Mesenchymal stem cell (in vitro differentiated cells and primary cell): ENCODE data around the gene FAM200B.

Experiments
- DNase-seq: peaks from one replicate; pipeline ENCODE4 v3.0.0-alpha.2; 2013
- H2AFZ ChIP-seq: one replicate; pipeline ENCODE4 v1.6.1; 2013; ENCODE audit warnings: low read depth, mild to moderate bottlenecking, control low read depth, inconsistent platforms, low read length, moderate library complexity
- H2AK5ac ChIP-seq: 2 replicates; pipeline ENCODE4 v1.6.1; 2013; ENCODE audit warnings: low read length, moderate library complexity, mild to moderate bottlenecking, inconsistent platforms; ENCODE audit not compliant: severe bottlenecking
- H2BK120ac ChIP-seq: one replicate; pipeline ENCODE4 v1.6.1; 2013; ENCODE audit warnings: low read depth, mild to moderate bottlenecking, inconsistent platforms, low read length, moderate library complexity
- H2BK12ac ChIP-seq, 2 experiments: one replicate each; pipeline ENCODE4 v1.6.1; 2013; ENCODE audit warnings: inconsistent platforms in 2 of 2, low read length in 2 of 2, mild to moderate bottlenecking in 2 of 2, moderate library complexity in 2 of 2, control low read depth in 1 of 2
- H2BK15ac ChIP-seq: one replicate; pipeline ENCODE4 v1.6.1; 2013; ENCODE audit warnings: mild to moderate bottlenecking, low read depth, inconsistent platforms; ENCODE audit not compliant: poor library complexity, severe bottlenecking
- H2BK5ac ChIP-seq: 2 replicates; pipeline ENCODE4 v1.6.1; 2013; ENCODE audit warnings: low read depth, mild to moderate bottlenecking, low read length, control low read depth, inconsistent platforms; ENCODE audit not compliant: poor library complexity, severe bottlenecking
- H3K14ac ChIP-seq, 2 experiments: one replicate each; pipeline ENCODE4 v1.6.1; 2013; ENCODE audit warnings: inconsistent platforms in 2 of 2, low read length in 2 of 2, control low read depth in 1 of 2, mild to moderate bottlenecking in 1 of 2, moderate library complexity in 1 of 2
- H3K18ac ChIP-seq, 2 experiments: one replicate each; pipeline ENCODE4 v1.6.1; 2013; ENCODE audit warnings: inconsistent platforms in 2 of 2, low read length in 2 of 2, control low read depth in 1 of 2, low read depth in 1 of 2, mild to moderate bottlenecking in 1 of 2
- H3K23ac ChIP-seq, 2 experiments: one replicate each; pipeline ENCODE4 v1.6.1; 2013; ENCODE audit warnings: inconsistent platforms in 2 of 2, low read length in 2 of 2, mild to moderate bottlenecking in 2 of 2, moderate library complexity in 2 of 2, control low read depth in 1 of 2
- H3K27ac ChIP-seq: 2 replicates; pipeline ENCODE4 v1.5.1; 2013; ENCODE audit warnings: mild to moderate bottlenecking, moderate library complexity, low read length, control low read depth, inconsistent platforms; ENCODE audit not compliant: poor library complexity, severe bottlenecking
- H3K27me3 ChIP-seq, 2 experiments: 2 replicates each; pipeline versions ENCODE4 v1.6.1 to v1.7.0; 2013; ENCODE audit warnings: low read length in 2 of 2, mild to moderate bottlenecking in 2 of 2, moderate library complexity in 2 of 2, control low read depth in 1 of 2, inconsistent platforms in 1 of 2; ENCODE audit not compliant: control insufficient read depth in 1 of 2, insufficient read depth in 1 of 2
- H3K36me3 ChIP-seq, 2 experiments: 2 replicates each; pipeline versions ENCODE4 v1.6.1 to v1.7.0; 2013; ENCODE audit warnings: low read length in 2 of 2, control low read depth in 1 of 2, inconsistent platforms in 1 of 2, low read depth in 1 of 2, mild to moderate bottlenecking in 1 of 2; ENCODE audit not compliant: insufficient read depth in 2 of 2, control insufficient read depth in 1 of 2
- H3K4ac ChIP-seq, 2 experiments: one replicate each; pipeline ENCODE4 v1.6.1; 2013; ENCODE audit warnings: inconsistent platforms in 2 of 2, low read length in 2 of 2, mild to moderate bottlenecking in 2 of 2, moderate library complexity in 2 of 2, control low read depth in 1 of 2, low read depth in 1 of 2
- H3K4me1 ChIP-seq: 2 replicates; pipeline ENCODE4 v1.6.1; 2013; ENCODE audit warnings: low read depth, low read length, control low read depth; ENCODE audit not compliant: control insufficient read depth, insufficient read depth
- H3K4me2 ChIP-seq: 2 replicates; pipeline ENCODE4 v1.6.1; 2013; ENCODE audit warnings: low read length, mild to moderate bottlenecking, inconsistent platforms; ENCODE audit not compliant: poor library complexity, severe bottlenecking
- H3K4me3 ChIP-seq, 2 experiments: 2 replicates each; pipeline versions ENCODE4 v1.5.1 to v1.7.0; 2013; ENCODE audit warnings: low read length in 2 of 2, mild to moderate bottlenecking in 2 of 2, control low read depth in 1 of 2, low read depth in 1 of 2; ENCODE audit not compliant: insufficient read depth in 1 of 2
- H3K79me1 ChIP-seq: replicated peaks from 2 replicates; pipeline ENCODE4 v1.6.1; 2013; ENCODE audit warnings: mild to moderate bottlenecking, control low read depth, low read length, inconsistent platforms; ENCODE audit not compliant: poor library complexity, severe bottlenecking
- H3K9ac ChIP-seq: 2 replicates; pipeline ENCODE4 v1.7.0; 2013; ENCODE audit warnings: mild to moderate bottlenecking, low read length, moderate library complexity
- H3K9me3 ChIP-seq: 2 replicates; pipeline ENCODE4 v1.7.0; 2013; ENCODE audit warnings: mild to moderate bottlenecking, low read length; ENCODE audit not compliant: control insufficient read depth
- H4K8ac ChIP-seq: one replicate; pipeline ENCODE4 v1.6.1; 2013; ENCODE audit warnings: inconsistent platforms, mild to moderate bottlenecking, low read length, moderate library complexity
- H4K91ac ChIP-seq: one replicate; pipeline ENCODE4 v1.6.1; 2013; ENCODE audit warnings: mild to moderate bottlenecking, low read length, inconsistent platforms
- WGBS: methylation state at CpG from one replicate; pipeline ENCODE4 v1.1.7; 2013; ENCODE audit warnings: mixed read lengths; 5-methylcytosine and 5-hydroxymethylcytosine counted together

FAM200B gene

DNA sequence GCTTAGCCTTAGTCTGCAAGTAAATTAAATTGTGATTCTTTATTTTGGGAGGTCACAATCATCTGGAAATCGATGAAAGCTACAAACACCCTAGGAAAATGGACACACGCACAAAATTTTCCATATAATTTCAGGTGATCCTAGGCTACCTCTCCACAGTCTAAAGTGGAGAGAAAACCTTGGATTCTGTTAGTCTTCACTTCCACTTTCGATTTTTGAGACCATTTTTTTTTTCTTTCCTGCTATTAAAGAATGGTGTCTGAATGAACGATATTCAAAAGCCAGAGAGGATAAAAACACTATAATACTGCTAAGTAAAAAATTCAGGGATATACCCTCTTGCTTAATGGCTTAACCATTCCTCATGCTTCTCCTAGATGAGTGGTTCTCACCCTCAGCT lies 28.2 kb upstream of the FAM200B start:
- WGBS, result 94% methylated on average over 2 of the region's 4 CpGs
- peak overlapping the region; percentile 82 for H3K27ac ChIP-seq
- no peak overlapping the region for H4K91ac ChIP-seq
- no peaks in the 10 kb centered on the region for H3K36me3 ChIP-seq
- no peak overlapping the region for H2BK15ac ChIP-seq
- peak; percentile 39 for DNase-seq
- no peak overlapping the region for H3K4ac ChIP-seq
- no peak overlapping the region for H2BK12ac ChIP-seq
- peak overlapping the region; percentile 69 for H3K4me2 ChIP-seq
- no peak overlapping the region for H3K14ac ChIP-seq
- H3K4me3 ChIP-seq, result peak overlapping the region in 1 of 2 experiments; percentile 86
- H2BK120ac ChIP-seq, result no peak overlapping the region
- no peak overlapping the region for H2AK5ac ChIP-seq
- H3K79me1 ChIP-seq, result peaks cover 4% of the 10 kb centered on the region
- no peak overlapping the region for H4K8ac ChIP-seq
- no peak overlapping the region for H2BK5ac ChIP-seq
- no peak overlapping the region for H3K23ac ChIP-seq
- H3K18ac ChIP-seq, result no peak overlapping the region
- H3K27me3 ChIP-seq, result no peaks in the 10 kb centered on the region
- H3K9me3 ChIP-seq, result no peaks in the 10 kb centered on the region
- peaks cover 5% of the 10 kb centered on the region for H3K4me1 ChIP-seq
- peak overlapping the region; percentile 98 for H3K9ac ChIP-seq
- no peak overlapping the region for H2AFZ ChIP-seq

DNA sequence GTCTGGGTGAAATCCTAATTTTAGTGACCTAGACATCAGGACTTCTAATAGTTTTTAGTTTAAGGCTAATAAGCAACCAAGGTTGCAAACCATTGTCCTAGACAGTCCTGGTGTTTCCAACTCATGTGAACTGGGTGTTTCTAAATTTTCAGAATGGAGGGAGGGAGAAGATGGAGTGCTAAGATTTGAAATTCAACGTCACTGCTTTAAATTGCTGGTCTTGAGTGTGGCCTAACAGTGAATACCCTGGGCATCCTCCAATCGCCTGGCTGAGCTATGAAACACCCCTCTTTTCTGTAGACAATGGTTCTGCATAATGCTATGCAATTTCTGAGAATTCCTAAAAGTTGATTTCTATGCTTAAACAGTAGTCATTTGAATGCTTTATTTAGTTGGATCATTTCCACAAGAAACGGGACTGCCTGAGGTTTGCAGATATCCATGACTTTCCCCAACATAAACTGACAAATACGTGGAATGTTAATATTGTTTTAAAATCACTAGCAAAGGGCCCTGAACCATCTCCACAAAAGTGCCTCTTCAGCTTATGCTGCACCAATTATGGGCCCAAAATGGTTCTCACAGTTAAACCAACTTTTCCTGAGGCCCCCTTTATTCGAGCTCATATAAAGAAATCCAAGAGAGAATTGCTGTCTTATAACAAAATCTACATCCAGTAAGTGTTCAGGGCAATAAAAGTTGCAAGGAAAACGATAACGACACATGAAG lies 27.6 kb upstream of the FAM200B start:
- peaks cover 4% of the 10 kb centered on the region for H3K79me1 ChIP-seq

DNA sequence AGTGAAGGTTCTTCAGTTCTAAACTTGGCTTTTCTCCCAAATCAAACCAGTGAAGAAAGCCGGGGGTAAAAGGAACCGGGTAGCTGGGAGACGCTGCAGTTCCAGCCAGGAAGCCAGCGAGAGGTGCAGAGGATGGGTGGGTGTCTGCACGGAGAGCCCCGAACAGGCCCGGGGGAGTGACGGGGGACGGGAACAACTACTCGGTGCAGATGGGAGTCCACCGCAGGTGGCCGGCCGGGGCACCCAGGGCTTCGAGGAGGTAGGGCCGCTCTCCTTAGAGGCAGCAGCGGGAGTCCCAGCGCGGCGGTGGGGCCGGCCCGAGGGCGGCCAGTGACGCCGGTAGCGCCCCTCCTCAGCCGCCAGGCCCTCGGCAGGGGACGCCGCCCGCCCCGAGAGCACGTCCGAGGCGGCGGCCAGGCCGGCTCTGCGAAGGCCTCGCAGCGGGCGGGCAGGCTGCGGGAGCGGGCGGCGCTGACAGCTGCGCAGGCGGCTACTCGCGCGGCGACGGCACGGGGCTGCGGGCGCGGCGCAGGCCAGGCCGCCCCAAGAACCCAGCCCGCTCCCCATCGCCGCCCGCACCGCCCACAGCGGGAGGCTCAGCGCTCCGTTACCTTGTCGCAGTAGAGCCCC lies 26.9 kb upstream of the FAM200B start:
- H2AK5ac ChIP-seq, result no peak overlapping the region

More for the DNA sequence above, 27.6 kb upstream of the FAM200B start:
- no peak overlapping the region for H2BK5ac ChIP-seq
- H3K9me3 ChIP-seq, result no peaks in the 10 kb centered on the region
- no peak overlapping the region for H2AFZ ChIP-seq
- H2AK5ac ChIP-seq, result peak overlapping the region; percentile 51
- WGBS, result 0% methylated on average over 4 of the region's 7 CpGs
- no peak overlapping the region for H3K14ac ChIP-seq
- H3K36me3 ChIP-seq, result no peaks in the 10 kb centered on the region
- H3K23ac ChIP-seq, result no peak overlapping the region
- H4K91ac ChIP-seq, result no peak overlapping the region
- H3K4ac ChIP-seq, result peak overlapping the region in 1 of 2 experiments; percentile 99
- H3K4me3 ChIP-seq, result peak overlapping the region; percentile 86 to 97
- H3K27ac ChIP-seq, result peak overlapping the region; percentile 82
- no peaks in the 10 kb centered on the region for H3K27me3 ChIP-seq
- peak overlapping the region; percentile 69 for H3K4me2 ChIP-seq
- no peak overlapping the region for H2BK12ac ChIP-seq
- H4K8ac ChIP-seq, result no peak overlapping the region
- H3K4me1 ChIP-seq, result peaks cover 5% of the 10 kb centered on the region
- peak overlapping the region; percentile 98 for H3K9ac ChIP-seq
- peak; percentile 80 for DNase-seq
- no peak overlapping the region for H3K18ac ChIP-seq
- H2BK120ac ChIP-seq, result no peak overlapping the region
- no peak overlapping the region for H2BK15ac ChIP-seq

More for the DNA sequence above, 26.9 kb upstream of the FAM200B start:
- H3K9ac ChIP-seq, result peak overlapping the region; percentile 98
- H3K4ac ChIP-seq, result peak overlapping the region; percentile 97 to 99
- peak overlapping the region in 1 of 2 experiments; percentile 98 for H3K14ac ChIP-seq
- no peak overlapping the region for H2BK12ac ChIP-seq
- peak overlapping the region; percentile 29 for H2BK120ac ChIP-seq
- H2BK5ac ChIP-seq, result peak overlapping the region; percentile 24
- peak overlapping the region; percentile 95 for H2BK15ac ChIP-seq
- H3K4me3 ChIP-seq, result peak overlapping the region; percentile 86 to 97
- H4K91ac ChIP-seq, result peak overlapping the region; percentile 98
- peak overlapping the region; percentile 97 for H2AFZ ChIP-seq
- no peaks in the 10 kb centered on the region for H3K36me3 ChIP-seq
- no peaks in the 10 kb centered on the region for H3K27me3 ChIP-seq
- no peaks in the 10 kb centered on the region for H3K9me3 ChIP-seq
- H3K23ac ChIP-seq, result peak overlapping the region; percentile 83 to 92
- peak overlapping the region; percentile 92 for H3K27ac ChIP-seq
- H3K4me1 ChIP-seq, result peaks cover 5% of the 10 kb centered on the region
- 2% methylated on average over 32 of the region's 66 CpGs for WGBS
- peak overlapping the region; percentile 69 for H3K4me2 ChIP-seq
- H3K18ac ChIP-seq, result peak overlapping the region; percentile 99
- peaks cover 4% of the 10 kb centered on the region for H3K79me1 ChIP-seq
- peak; percentile 59 for DNase-seq
- H4K8ac ChIP-seq, result peak overlapping the region; percentile 90
